B cell (primary cell): ENCODE data around the gene RGS3. TPM values are rescaled to one million over a fixed set of nuclear protein-coding genes. Genes with fewer than 3 reads are reported as not detected.

ENCODE experiments used
- ATAC-seq: fragments of 200-7000 bp; cut with Tn5 transposase; one replicate; pipeline ENCODE4 v1.10.0; 2021; ENCODE audit warnings: low read depth, mild to moderate bottlenecking, moderate number of reproducible peaks, moderate library complexity
- CTCF ChIA-PET: fragments of 350-600 bp; sonication (Branson Sonifier 250); formaldehyde crosslinking; loops from one replicate; lab custom pipeline; 2021; ENCODE audit warnings: antibody characterized with exemption, inconsistent platforms; lab: Charles Lee
- POLR2A ChIA-PET: fragments of 350-600 bp; sonication (Branson Sonifier 250); formaldehyde crosslinking; loops from one replicate; lab custom pipeline; 2021; ENCODE audit warnings: antibody characterized with exemption; lab: Charles Lee
- DNase-seq: peaks from one replicate; pipeline ENCODE4 v3.0.0; 2013
- H2AFZ ChIP-seq: 2 replicates; pipeline ENCODE4 v1.6.1; 2012; ENCODE audit warnings: mild to moderate bottlenecking, low read depth, low read length; ENCODE audit not compliant: insufficient read depth, poor library complexity, severe bottlenecking
- H3K27ac ChIP-seq, 2 donors: 1 replicate in 1 of 2; 2 replicates in 1 of 2; pipeline ENCODE4 v1.5.1; 2012 to 2013; ENCODE audit warnings: low read length in 2 of 2, mild to moderate bottlenecking in 2 of 2, moderate library complexity in 1 of 2
- H3K27me3 ChIP-seq, 4 experiments: fragments of 200-600 bp in 1 of 4; sonication (generic) in 1 of 4; replicated peaks in 1 of 4; 1 replicate in 2 of 4; 2 replicates in 2 of 4; pipeline versions ENCODE4 v1.6.1 to v1.7.0; 2013 to 2016; ENCODE audit warnings: low read length in 3 of 4, mild to moderate bottlenecking in 2 of 4, mixed read lengths in 1 of 4, moderate library complexity in 1 of 4; ENCODE audit not compliant: insufficient read depth in 4 of 4, control insufficient read depth in 3 of 4; ENCODE audit errors: control extremely low read depth in 1 of 4
- H3K36me3 ChIP-seq, 2 experiments: replicated peaks in 1 of 2; 1 replicate in 1 of 2; 2 replicates in 1 of 2; pipeline versions ENCODE4 v1.6.1 to v1.7.1; 2013; ENCODE audit warnings: low read length in 1 of 2; ENCODE audit not compliant: insufficient read depth in 2 of 2, control insufficient read depth in 1 of 2; ENCODE audit errors: control extremely low read depth in 1 of 2, extremely low read depth in 1 of 2
- H3K4me1 ChIP-seq, 2 donors: fragments of 200-600 bp in 1 of 2; sonication (generic) in 1 of 2; 1 replicate in 1 of 2; 2 replicates in 1 of 2; pipeline versions ENCODE4 v1.5.1 to v1.6.1; 2013 to 2017; ENCODE audit warnings: low read length in 2 of 2; ENCODE audit not compliant: control insufficient read depth in 2 of 2, insufficient read depth in 2 of 2
- H3K4me2 ChIP-seq: replicated peaks from 2 replicates; pipeline ENCODE3; 2012; ENCODE audit warnings: mild to moderate bottlenecking, low read depth, low read length; ENCODE audit not compliant: poor library complexity, severe bottlenecking
- H3K4me3 ChIP-seq, 5 experiments: fragments of 200-600 bp in 1 of 5; sonication (generic) in 1 of 5; 1 replicate in 3 of 5; 2 replicates in 2 of 5; pipeline versions ENCODE4 v1.5.1 to v1.7.0; 2011 to 2016; ENCODE audit warnings: low read length in 4 of 5, mild to moderate bottlenecking in 4 of 5, low read depth in 2 of 5, control low read depth in 1 of 5, moderate library complexity in 1 of 5; ENCODE audit not compliant: insufficient read depth in 1 of 5; ENCODE audit errors: control extremely low read depth in 1 of 5, extremely low read depth in 1 of 5
- H3K79me2 ChIP-seq: fragments of 200-600 bp; sonication (generic); one replicate; pipeline ENCODE4 v1.6.0; 2016; ENCODE audit warnings: low read length; ENCODE audit not compliant: control insufficient read depth, insufficient read depth
- H3K9ac ChIP-seq: fragments of 200-600 bp; sonication (generic); 2 replicates; pipeline ENCODE4 v1.6.1; 2017; ENCODE audit warnings: mild to moderate bottlenecking, low read length, moderate library complexity
- H3K9me3 ChIP-seq, 3 donors: one replicate each; pipeline versions ENCODE4 v1.6.1 to v1.7.1; 2013; ENCODE audit warnings: low read length in 2 of 3; ENCODE audit not compliant: control insufficient read depth in 2 of 3, insufficient read depth in 1 of 3; ENCODE audit errors: control extremely low read depth in 1 of 3
- H4K20me1 ChIP-seq: 2 replicates; pipeline ENCODE4 v1.6.0; 2012; ENCODE audit warnings: mild to moderate bottlenecking, low read length; ENCODE audit not compliant: insufficient read depth, control insufficient read depth, poor library complexity, severe bottlenecking
- H3K27ac Mint-ChIP-seq: one replicate; pipeline ENCODE4 v1.8.0; 2021; ENCODE audit warnings: mixed read lengths
- H3K27me3 Mint-ChIP-seq: one replicate; pipeline ENCODE4 v1.8.0; 2021; ENCODE audit warnings: mixed read lengths
- H3K4me1 Mint-ChIP-seq: one replicate; pipeline ENCODE4 v1.8.0; 2021; ENCODE audit warnings: mixed read lengths
- H3K4me3 Mint-ChIP-seq: one replicate; pipeline ENCODE4 v1.8.0; 2021; ENCODE audit warnings: mixed read lengths
- H3K9me3 Mint-ChIP-seq: one replicate; pipeline ENCODE4 v1.8.0; 2022; ENCODE audit warnings: mixed read lengths; ENCODE audit not compliant: insufficient read depth
- EZH2 ChIP-seq: IDR thresholded peaks from 2 replicates; pipeline ENCODE4 v1.6.1; 2012; ENCODE audit warnings: borderline replicate concordance, low read depth, mild to moderate bottlenecking, moderate library complexity, low read length; ENCODE audit not compliant: insufficient read depth, poor library complexity, severe bottlenecking
- WGBS: methylation state at CpG from one replicate; pipeline ENCODE4 v1.1.5; 2013; ENCODE audit warnings: missing lambda C conversion rate; ENCODE audit not compliant: insufficient coverage; 5-methylcytosine and 5-hydroxymethylcytosine counted together
- intact Hi-C: fragments of 100-400 bp; cut with micrococcal nuclease; formaldehyde crosslinking; loops from one replicate; pipeline ENCODE4 v1.10.0; 2022
- polyA plus RNA-seq: library from polyadenylated mRNA; depleted of rRNA; stranded (reverse); fragments of >200 nt; gene quantifications from 2 replicates; pipeline ENCODE4 v1.2.3, GENCODE V29; 2012
- total RNA-seq, 2 donors: library from RNA; stranded (reverse); fragments of 120-200 nt in 1 of 2; gene quantifications; 1 replicate in 1 of 2; 2 replicates in 1 of 2; pipeline versions ENCODE4 v1.2.3 to v1.2.4, GENCODE V29; 2013 to 2022
- TF ChIP-seq, protein P1 (sequence below): fragments of 200-600 bp; IDR thresholded peaks from one replicate; pipeline ENCODE4 v1.8.0; 2022; ENCODE audit warnings: antibody characterized with exemption, mild to moderate bottlenecking

The RGS3 gene
- total and polyA plus RNA-seq, 2 donors (not counting 1 experiment from before 2014, with no cell fraction given), result 12.0 to 15.6 TPM

- H3K4me3 ChIP-seq, result no peak overlapping the region
- H3K4me2 ChIP-seq, result no peak overlapping the region
- CTCF ChIA-PET, result interaction anchor here (0.6 to 11.2 kb wide), 27 partner anchors 9 to 317 kb away, joined by 3 to 411 read pairs (median 5); partner anchors contain the start of genes ALAD, C9orf43 and POLE3
- no peak overlapping the region for H2AFZ ChIP-seq
- no peaks in the 10 kb centered on the region for H3K27me3 Mint-ChIP-seq
- WGBS, result 84% methylated on average over 5 of the region's 7 CpGs
- H3K79me2 ChIP-seq, result no peaks in the 10 kb centered on the region
- TF ChIP-seq EZH2, result no peak
- TF ChIP-seq, protein P1, sequence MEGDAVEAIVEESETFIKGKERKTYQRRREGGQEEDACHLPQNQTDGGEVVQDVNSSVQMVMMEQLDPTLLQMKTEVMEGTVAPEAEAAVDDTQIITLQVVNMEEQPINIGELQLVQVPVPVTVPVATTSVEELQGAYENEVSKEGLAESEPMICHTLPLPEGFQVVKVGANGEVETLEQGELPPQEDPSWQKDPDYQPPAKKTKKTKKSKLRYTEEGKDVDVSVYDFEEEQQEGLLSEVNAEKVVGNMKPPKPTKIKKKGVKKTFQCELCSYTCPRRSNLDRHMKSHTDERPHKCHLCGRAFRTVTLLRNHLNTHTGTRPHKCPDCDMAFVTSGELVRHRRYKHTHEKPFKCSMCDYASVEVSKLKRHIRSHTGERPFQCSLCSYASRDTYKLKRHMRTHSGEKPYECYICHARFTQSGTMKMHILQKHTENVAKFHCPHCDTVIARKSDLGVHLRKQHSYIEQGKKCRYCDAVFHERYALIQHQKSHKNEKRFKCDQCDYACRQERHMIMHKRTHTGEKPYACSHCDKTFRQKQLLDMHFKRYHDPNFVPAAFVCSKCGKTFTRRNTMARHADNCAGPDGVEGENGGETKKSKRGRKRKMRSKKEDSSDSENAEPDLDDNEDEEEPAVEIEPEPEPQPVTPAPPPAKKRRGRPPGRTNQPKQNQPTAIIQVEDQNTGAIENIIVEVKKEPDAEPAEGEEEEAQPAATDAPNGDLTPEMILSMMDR, result peak; percentile 45
- H3K9me3 ChIP-seq, result peaks cover 0 to 4% (median 0%) of the 10 kb centered on the region in 3 donors
- peaks cover 12 to 17% of the 10 kb centered on the region in 2 donors for H3K4me1 ChIP-seq
- H4K20me1 ChIP-seq, result peaks cover 12% of the 10 kb centered on the region
- no peak overlapping the region for H3K27ac ChIP-seq
- peaks cover 11% of the 10 kb centered on the region for H3K4me1 Mint-ChIP-seq
- H3K27ac Mint-ChIP-seq, result no peak overlapping the region
- H3K27me3 ChIP-seq, result no peaks in the 10 kb centered on the region
- intact Hi-C loops, result no loop called here
- no peak for ATAC-seq
- no peak overlapping the region for H3K4me3 Mint-ChIP-seq
- H3K36me3 ChIP-seq, result peaks cover 0 to 49% of the 10 kb centered on the region in 2 experiments
- no peaks in the 10 kb centered on the region for H3K9me3 Mint-ChIP-seq
- DNase-seq, result no peak
- POLR2A ChIA-PET, result interaction anchor here (0.9 kb wide), 1 partner anchor 64 kb away, joined by 3 read pairs; no protein-coding TSS in a partner anchor
- H3K9ac ChIP-seq, result no peak overlapping the region
Observed at GRCh38 chr9:113591899-113592625, 128.5 kb downstream of the RGS3 start.
